HCT116 (cell line): Measurements from ENCODE around the gene FLVCR1. TPM values are rescaled to one million over a fixed set of nuclear protein-coding genes. Genes with fewer than 3 reads are reported as not detected.

Experiments
- ATAC-seq: fragments of 200-7000 bp; cut with Tn5 transposase; 2 replicates; pipeline ENCODE4 v1.9.1; 2020; ENCODE audit warnings: mild to moderate bottlenecking, moderate library complexity
- BruUV-seq: library from RNA; stranded (reverse); fragments of 400-500 nt; replicated peaks from 2 replicates; lab custom pipeline; 2021; lab: Mats Ljungman, UMichigan
- CTCF ChIA-PET: fragments of 300-600 bp; sonication (Branson Sonifier 250); formaldehyde crosslinking; loops from one replicate; lab custom pipeline; 2021; ENCODE audit warnings: antibody characterized with exemption; lab: Charles Lee
- POLR2A ChIA-PET: fragments of 300-600, 350-600 bp; sonication (Branson Sonifier 250); formaldehyde crosslinking; loops from one replicate; lab custom pipeline; 2021; ENCODE audit warnings: antibody characterized with exemption; lab: Charles Lee
- RAD21 ChIA-PET, 2 experiments: fragments of 300-600 bp; sonication (Branson Sonifier 250); formaldehyde crosslinking; loops; one replicate each; lab custom pipeline; 2023; ENCODE audit warnings: low total read pairs in 2 of 2; ENCODE audit not compliant: uncharacterized antibody in 2 of 2, unreplicated experiment in 2 of 2, low non-redundant PET in 1 of 2; lab: Charles Lee
- DNase-seq: peaks from one replicate; pipeline ENCODE4 v3.0.0-alpha.2; 2010; ENCODE audit warnings: low read depth, low spot score
- H2AFZ ChIP-seq: fragments of 200-600 bp; shearing (Covaris generic), sonication (generic); 2 replicates; pipeline ENCODE4 v1.6.1; 2017; ENCODE audit warnings: low read depth, mixed run types, mixed read lengths, antibody characterized with exemption, low read length; ENCODE audit not compliant: poor library complexity, severe bottlenecking
- H3K27ac ChIP-seq: 2 replicates; pipeline ENCODE4 v1.5.1; 2012; ENCODE audit warnings: low read depth, low read length
- H3K27me3 ChIP-seq: fragments of 200-600 bp; sonication (generic); 2 replicates; pipeline ENCODE4 v1.6.1; 2016; ENCODE audit warnings: mixed run types, low read length, mixed read lengths; ENCODE audit not compliant: insufficient read depth
- H3K36me3 ChIP-seq, 2 experiments: fragments of 200-500 bp in 1 of 2; fragments of 200-600 bp in 1 of 2; sonication (Bioruptor generic) in 1 of 2; sonication (generic) in 1 of 2; 2 replicates each; pipeline versions ENCODE4 v1.5.1 to v1.6.1; 2014 to 2016; ENCODE audit warnings: low read length in 2 of 2, inconsistent platforms in 1 of 2, mixed read lengths in 1 of 2, mixed run types in 1 of 2; ENCODE audit not compliant: insufficient read depth in 2 of 2, control insufficient read depth in 1 of 2
- H3K4me1 ChIP-seq, 2 experiments: fragments of 200-600 bp in 1 of 2; sonication (generic) in 1 of 2; 2 replicates each; pipeline versions ENCODE4 v1.5.1 to v1.6.1; 2012 to 2017; ENCODE audit warnings: low read length in 2 of 2, inconsistent platforms in 1 of 2, mild to moderate bottlenecking in 1 of 2, mixed read lengths in 1 of 2, mixed run types in 1 of 2, moderate library complexity in 1 of 2; ENCODE audit not compliant: insufficient read depth in 2 of 2, control insufficient read depth in 1 of 2
- H3K4me2 ChIP-seq: fragments of 200-600 bp; sonication (generic); 2 replicates; pipeline ENCODE4 v1.6.1; 2017; ENCODE audit warnings: mixed run types, low read length, mixed read lengths
- H3K4me3 ChIP-seq, 2 experiments: fragments of 200-600 bp in 1 of 2; sonication (generic) in 1 of 2; replicated peaks in 1 of 2; 2 replicates each; pipeline ENCODE4 v1.5.1; 2011 to 2016; ENCODE audit warnings: low read length in 2 of 2, control low read depth in 1 of 2, low read depth in 1 of 2, mild to moderate bottlenecking in 1 of 2, mixed read lengths in 1 of 2, mixed run types in 1 of 2
- H3K79me2 ChIP-seq: fragments of 200-600 bp; sonication (generic); 2 replicates; pipeline ENCODE4 v1.6.1; 2017; ENCODE audit warnings: mild to moderate bottlenecking, mixed run types, low read length, moderate library complexity, mixed read lengths; ENCODE audit not compliant: insufficient read depth
- H3K9ac ChIP-seq: fragments of 200-600 bp; sonication (generic); 2 replicates; pipeline ENCODE4 v1.6.1; 2016; ENCODE audit warnings: low read length, mixed read lengths
- H3K9me2 ChIP-seq: fragments of 200-600 bp; sonication (generic), shearing (Covaris generic); 2 replicates; pipeline ENCODE4 v1.6.1; 2017; ENCODE audit warnings: mixed run types, mild to moderate bottlenecking, moderate library complexity; ENCODE audit not compliant: insufficient read depth
- H3K9me3 ChIP-seq, 2 experiments: fragments of 200-500 bp in 1 of 2; fragments of 200-600 bp in 1 of 2; sonication (Bioruptor generic) in 1 of 2; sonication (generic) in 1 of 2; 2 replicates each; pipeline ENCODE4 v1.6.1; 2014 to 2017; ENCODE audit warnings: low read length in 2 of 2, mixed read lengths in 2 of 2, inconsistent platforms in 1 of 2, low read depth in 1 of 2, mild to moderate bottlenecking in 1 of 2, mixed run types in 1 of 2, moderate library complexity in 1 of 2; ENCODE audit not compliant: control insufficient read depth in 1 of 2, insufficient read depth in 1 of 2
- H4K20me1 ChIP-seq: fragments of 200-600 bp; sonication (generic), shearing (Covaris generic); 2 replicates; pipeline ENCODE4 v1.6.1; 2017; ENCODE audit warnings: mixed run types, mild to moderate bottlenecking, moderate library complexity; ENCODE audit not compliant: insufficient read depth
- ATF3 ChIP-seq: IDR thresholded peaks from 2 replicates; pipeline ENCODE4 v1.6.1; 2012
- CBX3 ChIP-seq: IDR thresholded peaks from 2 replicates; pipeline ENCODE4 v1.6.1; 2012; ENCODE audit warnings: low read depth
- EGR1 ChIP-seq: IDR thresholded peaks from 2 replicates; pipeline ENCODE4 v1.6.1; 2012; ENCODE audit warnings: low read depth
- ELF1 ChIP-seq: IDR thresholded peaks from 2 replicates; pipeline ENCODE4 v1.6.1; 2012; ENCODE audit warnings: low read depth, borderline replicate concordance
- EZH2 ChIP-seq: fragments of 200-600 bp; sonication (generic); IDR thresholded peaks from 2 replicates; pipeline ENCODE4 v1.6.1; 2017; ENCODE audit warnings: antibody characterized with exemption, mixed run types
- EZH2phosphoT487 ChIP-seq: fragments of 200-600 bp; IDR thresholded peaks from 2 replicates; pipeline ENCODE4 v1.6.1; 2018; ENCODE audit warnings: antibody characterized with exemption, borderline replicate concordance
- FOSL1 ChIP-seq: IDR thresholded peaks from 2 replicates; pipeline ENCODE4 v1.6.1; 2012; ENCODE audit warnings: low read depth
- POLR2AphosphoS5 ChIP-seq: IDR thresholded peaks from 2 replicates; pipeline ENCODE4 v1.6.1; 2011; ENCODE audit warnings: mild to moderate bottlenecking, low read depth, low read length, moderate library complexity
- RAD21 ChIP-seq: IDR thresholded peaks from 2 replicates; pipeline ENCODE4 v1.6.1; 2012; ENCODE audit warnings: low read depth, mild to moderate bottlenecking
- REST ChIP-seq: IDR thresholded peaks from 2 replicates; pipeline ENCODE4 v1.6.1; 2012; ENCODE audit warnings: low read depth
- SIN3A ChIP-seq: IDR thresholded peaks from 2 replicates; pipeline ENCODE4 v1.6.1; 2012; ENCODE audit warnings: low read depth
- SP1 ChIP-seq: IDR thresholded peaks from 2 replicates; pipeline ENCODE4 v1.6.1; 2012; ENCODE audit warnings: low read depth
- SRF ChIP-seq: IDR thresholded peaks from 2 replicates; pipeline ENCODE4 v1.6.1; 2012; ENCODE audit warnings: low read depth
- TCF7L2 ChIP-seq: IDR thresholded peaks from 2 replicates; pipeline ENCODE4 v1.7.0; 2011; ENCODE audit warnings: borderline replicate concordance, inconsistent platforms; ENCODE audit not compliant: insufficient read depth, insufficient read length; ENCODE audit errors: extremely low read depth
- YY1 ChIP-seq: IDR thresholded peaks from 2 replicates; pipeline ENCODE4 v1.6.1; 2011; ENCODE audit warnings: low read length, low read depth, moderate library complexity, mild to moderate bottlenecking; ENCODE audit not compliant: insufficient replicate concordance; ENCODE audit errors: extremely low read depth
- ZNF274 ChIP-seq: fragments of 200-500 bp; sonication (Bioruptor generic); IDR thresholded peaks from 2 replicates; pipeline ENCODE4 v1.6.1; 2014; ENCODE audit warnings: mild to moderate bottlenecking, low read depth, low read length, inconsistent platforms
- intact Hi-C: fragments of 100-400 bp; cut with micrococcal nuclease; formaldehyde crosslinking; loops from 2 replicates; pipeline ENCODE4 v1.10.0; 2022
- total RNA-seq: library from RNA; stranded (reverse); gene quantifications from one replicate; pipeline ENCODE4 v1.2.1, GENCODE V29; 2021; ENCODE audit not compliant: unreplicated experiment
- TF ChIP-seq, protein P1 (sequence below): IDR thresholded peaks from 2 replicates; pipeline ENCODE4 v1.6.1; 2012
- TF ChIP-seq, protein P2 (sequence below): IDR thresholded peaks from 2 replicates; pipeline ENCODE4 v1.6.1; 2011; ENCODE audit warnings: mild to moderate bottlenecking, low read length, moderate library complexity; ENCODE audit not compliant: insufficient replicate concordance; ENCODE audit errors: extremely low read depth
- TF ChIP-seq, protein P3 (sequence below), 3 experiments: fragments of 200-600 bp in 1 of 3; sonication (generic) in 1 of 3; IDR thresholded peaks in 2 of 3; conservative IDR thresholded peaks in 1 of 3; 2 replicates each; pipeline ENCODE4 v1.5.1; 2012 to 2017; ENCODE audit warnings: low read depth in 2 of 3, low read length in 2 of 3, antibody characterized with exemption in 1 of 3, borderline replicate concordance in 1 of 3, control low read depth in 1 of 3, mild to moderate bottlenecking in 1 of 3, mixed read lengths in 1 of 3, mixed run types in 1 of 3, moderate library complexity in 1 of 3; ENCODE audit not compliant: insufficient read depth in 1 of 3

The FLVCR1 gene
- total RNA-seq, 1 experiment from 2014 or later = 19.0 TPM

- no peak for TF ChIP-seq TCF7L2
- TF ChIP-seq SIN3A = no peak
- no peak for TF ChIP-seq ATF3
- TF ChIP-seq RAD21 = no peak
- TF ChIP-seq EGR1 = no peak
- TF ChIP-seq, protein P1, sequence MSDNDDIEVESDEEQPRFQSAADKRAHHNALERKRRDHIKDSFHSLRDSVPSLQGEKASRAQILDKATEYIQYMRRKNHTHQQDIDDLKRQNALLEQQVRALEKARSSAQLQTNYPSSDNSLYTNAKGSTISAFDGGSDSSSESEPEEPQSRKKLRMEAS = no peak
- no peak for TF ChIP-seq SP1
- TF ChIP-seq YY1 = no peak
- no peak for TF ChIP-seq ELF1
- TF ChIP-seq ZNF274 = no peak
- TF ChIP-seq, protein P2, sequence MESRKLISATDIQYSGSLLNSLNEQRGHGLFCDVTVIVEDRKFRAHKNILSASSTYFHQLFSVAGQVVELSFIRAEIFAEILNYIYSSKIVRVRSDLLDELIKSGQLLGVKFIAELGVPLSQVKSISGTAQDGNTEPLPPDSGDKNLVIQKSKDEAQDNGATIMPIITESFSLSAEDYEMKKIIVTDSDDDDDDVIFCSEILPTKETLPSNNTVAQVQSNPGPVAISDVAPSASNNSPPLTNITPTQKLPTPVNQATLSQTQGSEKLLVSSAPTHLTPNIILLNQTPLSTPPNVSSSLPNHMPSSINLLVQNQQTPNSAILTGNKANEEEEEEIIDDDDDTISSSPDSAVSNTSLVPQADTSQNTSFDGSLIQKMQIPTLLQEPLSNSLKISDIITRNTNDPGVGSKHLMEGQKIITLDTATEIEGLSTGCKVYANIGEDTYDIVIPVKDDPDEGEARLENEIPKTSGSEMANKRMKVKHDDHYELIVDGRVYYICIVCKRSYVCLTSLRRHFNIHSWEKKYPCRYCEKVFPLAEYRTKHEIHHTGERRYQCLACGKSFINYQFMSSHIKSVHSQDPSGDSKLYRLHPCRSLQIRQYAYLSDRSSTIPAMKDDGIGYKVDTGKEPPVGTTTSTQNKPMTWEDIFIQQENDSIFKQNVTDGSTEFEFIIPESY = no peak
- no peak for TF ChIP-seq CBX3
- TF ChIP-seq FOSL1 = no peak
- no peak for TF ChIP-seq EZH2phosphoT487
- TF ChIP-seq POLR2AphosphoS5 = no peak
- TF ChIP-seq EZH2 = no peak
- no peak for TF ChIP-seq SRF
- no peak for TF ChIP-seq REST
- TF ChIP-seq, protein P3, sequence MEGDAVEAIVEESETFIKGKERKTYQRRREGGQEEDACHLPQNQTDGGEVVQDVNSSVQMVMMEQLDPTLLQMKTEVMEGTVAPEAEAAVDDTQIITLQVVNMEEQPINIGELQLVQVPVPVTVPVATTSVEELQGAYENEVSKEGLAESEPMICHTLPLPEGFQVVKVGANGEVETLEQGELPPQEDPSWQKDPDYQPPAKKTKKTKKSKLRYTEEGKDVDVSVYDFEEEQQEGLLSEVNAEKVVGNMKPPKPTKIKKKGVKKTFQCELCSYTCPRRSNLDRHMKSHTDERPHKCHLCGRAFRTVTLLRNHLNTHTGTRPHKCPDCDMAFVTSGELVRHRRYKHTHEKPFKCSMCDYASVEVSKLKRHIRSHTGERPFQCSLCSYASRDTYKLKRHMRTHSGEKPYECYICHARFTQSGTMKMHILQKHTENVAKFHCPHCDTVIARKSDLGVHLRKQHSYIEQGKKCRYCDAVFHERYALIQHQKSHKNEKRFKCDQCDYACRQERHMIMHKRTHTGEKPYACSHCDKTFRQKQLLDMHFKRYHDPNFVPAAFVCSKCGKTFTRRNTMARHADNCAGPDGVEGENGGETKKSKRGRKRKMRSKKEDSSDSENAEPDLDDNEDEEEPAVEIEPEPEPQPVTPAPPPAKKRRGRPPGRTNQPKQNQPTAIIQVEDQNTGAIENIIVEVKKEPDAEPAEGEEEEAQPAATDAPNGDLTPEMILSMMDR (IDR thresholded peaks at IDR 0.05 in 2 of 3, conservative IDR thresholded peaks at IDR 0.05 in 1 of 3; ENCODE audit: borderline replicate concordance in 1 of 3, insufficient read depth in 1 of 3, low read depth in 2 of 3, low read length in 2 of 3) = no peak
- no peaks in the 10 kb centered on the region for H3K79me2 ChIP-seq
- no peaks in the 10 kb centered on the region for H3K9me3 ChIP-seq
- no peak overlapping the region for H3K4me3 ChIP-seq
- no peak overlapping the region for H3K4me2 ChIP-seq
- intact Hi-C loops = no loop called here
- no peak overlapping the region for H3K27ac ChIP-seq
- H3K9ac ChIP-seq = no peak overlapping the region
- no peaks in the 10 kb centered on the region for H3K36me3 ChIP-seq
- no peaks in the 10 kb centered on the region for H3K4me1 ChIP-seq
- DNase-seq (no peak), ATAC-seq (no peak)
- BruUV-seq = no TSS peak
- no peaks in the 10 kb centered on the region for H3K27me3 ChIP-seq
- POLR2A ChIA-PET = no interaction called here
- H4K20me1 ChIP-seq = no peaks in the 10 kb centered on the region
- H3K9me2 ChIP-seq = no peaks in the 10 kb centered on the region
- RAD21 ChIA-PET = no interaction called here
- CTCF ChIA-PET = no interaction called here
- no peak overlapping the region for H2AFZ ChIP-seq
Measured at GRCh38 chr1:212943393-212943710, 85.3 kb downstream of the FLVCR1 start.
